GM13977 (cell line): Measurements from ENCODE around the gene SLC35F1.
A peak's percentile ranks its signal among the peaks of the same experiment; 100 is the strongest.

ENCODE experiments used
- DNase-seq: peaks from one replicate; pipeline ENCODE4 v3.0.0; 2012; ENCODE audit warnings: low spot score
- CTCF ChIP-seq: IDR thresholded peaks from 2 replicates; pipeline ENCODE4 v1.5.1; 2012; ENCODE audit warnings: mild to moderate bottlenecking, control low read depth; ENCODE audit not compliant: insufficient read depth; ENCODE audit errors: extremely low read depth, missing control alignments
- in situ Hi-C: fragments of 300-500 bp; cut with MboI; formaldehyde crosslinking; loops from one replicate; pipeline ENCODE4 v1.12.0; 2022; ENCODE audit warnings: low sequenced_read_pairs, low pct_unique_long_range_greater_than_20kb, mixed read lengths, inconsistent platforms; ENCODE audit not compliant: unreplicated experiment

SLC35F1 gene

DNA sequence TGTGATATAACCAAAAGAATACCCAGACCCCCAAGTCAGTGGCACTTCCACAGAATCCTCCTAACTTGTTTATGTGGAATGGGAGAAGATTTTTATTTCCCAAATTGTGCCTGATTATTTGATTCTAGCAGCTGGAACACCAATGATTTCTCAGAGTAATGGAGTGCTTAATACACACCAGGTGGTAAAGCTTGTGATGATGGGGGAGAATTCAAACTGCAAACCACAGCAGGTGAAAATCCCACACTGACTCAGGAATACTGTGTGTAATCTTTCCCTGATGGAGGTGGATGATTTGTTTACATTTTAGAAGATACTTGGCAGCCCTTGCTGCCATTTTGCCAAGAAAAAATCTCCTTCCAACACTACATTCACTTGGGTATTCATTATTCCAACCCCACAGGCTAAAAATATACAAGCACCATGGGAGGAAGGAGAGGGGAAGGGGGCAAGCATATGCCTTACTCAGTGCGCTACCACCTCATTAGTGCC is 428.3 kb downstream of the SLC35F1 start:
- in situ Hi-C loops = no loop called here
- DNase-seq = no peak
- TF ChIP-seq CTCF = no peak

DNA sequence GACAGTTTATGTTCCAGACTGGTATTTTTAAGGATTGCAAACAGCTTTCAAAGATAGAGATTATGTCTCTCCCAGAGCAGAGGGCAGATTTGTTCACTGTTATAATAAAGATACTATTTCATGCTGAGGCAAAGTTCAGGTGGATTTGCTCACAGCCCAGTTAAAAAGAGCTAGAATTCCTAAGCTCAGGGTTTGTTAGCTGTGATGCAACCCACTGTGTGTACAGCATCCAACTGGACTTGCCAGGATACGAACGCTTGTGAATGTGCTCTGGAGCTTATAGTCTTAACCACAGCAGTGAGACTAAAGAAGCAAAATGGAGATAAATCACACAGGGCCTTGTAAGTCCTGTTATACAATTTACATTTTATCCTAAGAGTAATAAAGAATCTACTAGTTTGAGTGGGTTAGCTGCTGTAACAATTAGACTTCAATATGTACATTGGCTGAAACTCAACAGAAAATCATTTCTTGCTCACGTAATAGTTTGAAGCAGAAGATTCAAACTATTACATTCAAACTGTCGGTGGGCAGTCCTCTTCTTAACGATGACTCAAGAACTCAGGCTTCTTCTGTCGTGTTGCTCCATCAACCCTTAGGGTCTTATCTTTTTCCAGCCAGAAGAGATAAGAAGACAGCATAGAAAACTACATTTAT is 437.1 kb downstream of the SLC35F1 start:
- in situ Hi-C loops = no loop called here
- DNase-seq = no peak
- no peak for TF ChIP-seq CTCF

GRCh38 chr6:118350881-118351430 is 443.9 kb downstream of the SLC35F1 start:
- TF ChIP-seq CTCF = no peak
- in situ Hi-C loops = no loop called here
- no peak for DNase-seq

- DNase-seq = no peak
- in situ Hi-C loops = no loop called here
Measured at GRCh38 chr6:118353564-118353963, 446.5 kb downstream of the SLC35F1 start.

DNA sequence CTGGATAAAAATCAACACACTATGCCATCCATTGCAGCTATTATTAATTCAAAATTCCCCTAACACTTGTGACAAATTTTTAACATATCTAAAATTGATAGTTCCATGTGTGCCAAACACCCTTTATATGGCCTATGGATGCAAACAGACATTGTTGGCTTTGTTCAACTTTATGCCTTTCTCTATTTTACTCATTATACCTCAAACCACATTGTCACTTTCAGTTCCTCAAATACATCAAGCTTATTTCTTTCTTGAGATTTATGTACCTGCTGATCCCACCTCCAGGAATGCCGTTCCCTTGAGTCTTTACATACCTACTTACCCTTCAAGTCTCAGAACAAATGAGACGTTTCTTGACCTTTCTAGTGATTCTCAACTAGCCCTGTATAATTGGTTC is 447.6 kb downstream of the SLC35F1 start:
- in situ Hi-C loops = no loop called here
- TF ChIP-seq CTCF = no peak
- DNase-seq = peak; percentile 46

More at GRCh38 chr6:118353564-118353963, 446.5 kb downstream of the SLC35F1 start:
- no peak for TF ChIP-seq CTCF

DNA sequence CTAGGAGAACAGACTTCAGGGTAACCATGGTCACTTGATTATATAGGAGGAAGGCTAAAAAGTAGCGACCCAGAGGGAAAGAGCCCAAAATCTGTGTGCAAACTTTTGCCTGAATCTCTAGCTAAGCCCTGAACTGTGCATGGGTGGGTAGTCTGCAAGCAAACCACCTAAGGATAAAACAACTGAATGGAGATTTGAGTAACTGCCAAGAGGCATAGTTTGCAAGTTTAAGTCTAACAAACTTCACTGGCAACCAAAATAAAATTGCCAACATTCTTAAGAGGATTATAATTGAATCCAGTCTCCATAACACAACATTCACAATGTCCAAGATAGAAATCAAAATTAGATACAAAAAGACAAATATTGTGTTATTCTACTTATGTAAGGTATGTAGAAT is 449.0 kb downstream of the SLC35F1 start:
- DNase-seq = no peak
- in situ Hi-C loops = no loop called here
- TF ChIP-seq CTCF = no peak
